ENCODE measurements around the gene HYAL4.

Gene HYAL4

GRCh38 chr7:123916240-123916724 lies 71.3 kb downstream of the HYAL4 start:
- DNase-seq (ENCODE audit: low read depth): no peak

GRCh38 chr7:123917878-123918277 lies 72.9 kb downstream of the HYAL4 start:
- DNase-seq (ENCODE audit: low read depth): no peak

GRCh38 chr7:123918309-123918708 lies 73.3 kb downstream of the HYAL4 start:
- no peak for DNase-seq (ENCODE audit: low read depth)

GRCh38 chr7:123923599-123923998 lies 78.6 kb downstream of the HYAL4 start:
- DNase-seq (ENCODE audit: low read depth): no peak

- no peak for DNase-seq (ENCODE audit: low read depth)
These were observed 80.0 kb downstream of the HYAL4 start, which contains the start of gene SPAM1 for GRCh38 chr7:123924941-123925340. SPAM1 (plus strand) TSS chr7:123925241; CDS start chr7:123953571, 28,330 bp downstream.
